Frontal cortex (tissue), 4 donors: ENCODE data around the gene FSTL5. TPM values are rescaled to one million over a fixed set of nuclear protein-coding genes. Genes with fewer than 3 reads are reported as not detected.

Source experiments
- DNase-seq, 2 donors: peaks; one replicate each; pipeline ENCODE4 v3.0.0; 2012; ENCODE audit warnings: low spot score in 2 of 2
- FAIRE-seq: peaks from 2 replicates; lab custom pipeline; 2012; peaks lifted over from hg19 to GRCh38; lab: Jason Lieb, UNC
- total RNA-seq: library from RNA; depleted of rRNA; stranded (reverse); fragments of >200 nt; gene quantifications from one replicate; pipeline ENCODE4 v1.2.3, GENCODE V29; 2014
- donor health status: control.
- donor health status: control.
- donor health status: control.

Gene FSTL5
- total RNA-seq, 1 donor from 2014 or later: 106 TPM

DNA sequence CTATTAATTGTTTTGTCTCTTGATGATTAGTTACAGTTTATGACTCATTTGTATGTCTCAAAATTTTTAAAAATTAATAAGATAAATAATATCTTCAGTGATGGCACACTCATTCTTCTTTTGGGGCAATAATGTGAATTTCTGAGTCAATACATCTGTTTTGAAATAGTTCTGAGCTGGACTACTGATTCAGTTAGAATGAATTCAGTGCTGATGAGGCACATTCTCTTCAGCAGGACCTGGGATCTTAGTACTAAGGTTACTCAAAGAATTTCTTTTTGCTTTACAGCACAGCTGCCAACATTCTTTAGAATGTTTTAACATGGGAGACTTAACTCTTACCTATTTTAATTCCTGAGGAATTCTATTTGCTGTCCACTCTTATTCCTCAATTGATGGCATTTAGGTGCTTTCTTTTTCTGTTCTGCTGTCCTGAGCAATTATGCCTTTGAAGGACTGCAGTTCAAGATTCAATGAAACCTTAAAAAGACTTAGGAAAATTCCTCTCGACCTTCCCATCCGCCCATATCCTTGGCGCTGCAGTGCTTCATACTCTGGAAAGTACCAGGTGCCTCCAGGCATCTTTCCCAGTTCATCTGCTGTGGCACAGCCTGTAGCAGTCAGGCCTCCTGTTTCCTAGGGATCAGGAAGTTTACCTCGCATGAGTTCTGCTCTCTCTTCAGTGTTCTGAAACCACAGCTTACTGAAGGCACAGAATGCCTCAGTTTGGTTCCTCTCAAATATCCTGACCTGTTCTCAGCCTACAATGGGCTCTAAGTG is 213.7 kb downstream of the FSTL5 start:
- FAIRE-seq (no peak), DNase-seq (no peak)

DNA sequence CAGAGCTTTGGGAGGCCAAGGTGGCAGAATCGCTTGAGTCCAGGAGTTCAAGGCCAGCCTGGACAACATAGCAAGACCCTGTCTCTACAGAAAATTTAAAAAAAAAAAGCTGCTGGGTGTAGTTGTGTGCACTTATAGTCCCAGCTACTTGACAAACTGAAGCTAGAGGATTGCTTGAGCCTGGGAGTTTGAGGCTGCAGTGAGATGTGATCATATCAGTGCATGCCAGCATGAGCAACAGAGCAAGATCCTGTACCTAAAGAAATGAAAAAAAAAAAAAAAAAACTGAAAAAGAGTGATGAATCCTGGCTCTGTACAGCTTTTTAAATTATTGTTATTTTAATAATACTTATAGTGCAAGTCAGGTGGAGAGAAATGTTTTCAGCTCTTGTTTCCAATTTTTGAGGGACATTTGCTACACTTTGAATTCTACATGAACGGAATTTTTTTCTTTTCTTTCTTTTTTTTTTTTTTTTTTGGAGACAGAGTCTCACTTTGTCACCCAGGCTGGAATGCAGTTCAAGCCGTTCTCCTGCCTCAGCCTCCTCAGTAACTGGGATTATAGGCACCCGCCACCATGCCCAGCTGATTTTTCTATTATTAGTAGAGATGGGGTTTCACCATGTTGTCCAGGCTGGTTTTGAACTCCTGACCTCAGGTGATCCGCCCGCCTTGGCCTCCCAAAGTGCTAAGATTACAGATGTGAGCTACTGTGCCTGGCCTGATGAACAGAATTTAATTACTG is 215.6 kb downstream of the FSTL5 start:
- DNase-seq (no peak), FAIRE-seq (no peak)

DNA sequence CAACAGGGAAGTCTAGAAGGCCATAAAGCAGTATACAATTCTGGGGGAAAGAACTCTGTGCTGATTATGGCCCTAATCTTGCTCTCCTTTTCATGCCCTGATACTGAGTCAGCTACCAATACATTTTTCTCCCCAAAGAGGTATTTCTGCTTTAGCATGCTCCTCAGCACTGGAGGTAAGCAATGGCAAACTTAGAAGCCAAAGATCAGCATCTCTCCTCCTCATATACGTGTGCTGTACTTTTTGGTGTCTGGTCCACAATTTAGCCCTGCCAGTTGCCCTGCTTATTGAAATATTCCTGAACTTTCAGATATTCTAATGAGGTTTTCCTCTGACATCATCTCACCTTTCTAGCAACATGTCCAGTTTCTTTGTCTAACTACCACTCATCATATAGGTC is 226.2 kb downstream of the FSTL5 start:
- DNase-seq: no peak
- no peak for FAIRE-seq

DNA sequence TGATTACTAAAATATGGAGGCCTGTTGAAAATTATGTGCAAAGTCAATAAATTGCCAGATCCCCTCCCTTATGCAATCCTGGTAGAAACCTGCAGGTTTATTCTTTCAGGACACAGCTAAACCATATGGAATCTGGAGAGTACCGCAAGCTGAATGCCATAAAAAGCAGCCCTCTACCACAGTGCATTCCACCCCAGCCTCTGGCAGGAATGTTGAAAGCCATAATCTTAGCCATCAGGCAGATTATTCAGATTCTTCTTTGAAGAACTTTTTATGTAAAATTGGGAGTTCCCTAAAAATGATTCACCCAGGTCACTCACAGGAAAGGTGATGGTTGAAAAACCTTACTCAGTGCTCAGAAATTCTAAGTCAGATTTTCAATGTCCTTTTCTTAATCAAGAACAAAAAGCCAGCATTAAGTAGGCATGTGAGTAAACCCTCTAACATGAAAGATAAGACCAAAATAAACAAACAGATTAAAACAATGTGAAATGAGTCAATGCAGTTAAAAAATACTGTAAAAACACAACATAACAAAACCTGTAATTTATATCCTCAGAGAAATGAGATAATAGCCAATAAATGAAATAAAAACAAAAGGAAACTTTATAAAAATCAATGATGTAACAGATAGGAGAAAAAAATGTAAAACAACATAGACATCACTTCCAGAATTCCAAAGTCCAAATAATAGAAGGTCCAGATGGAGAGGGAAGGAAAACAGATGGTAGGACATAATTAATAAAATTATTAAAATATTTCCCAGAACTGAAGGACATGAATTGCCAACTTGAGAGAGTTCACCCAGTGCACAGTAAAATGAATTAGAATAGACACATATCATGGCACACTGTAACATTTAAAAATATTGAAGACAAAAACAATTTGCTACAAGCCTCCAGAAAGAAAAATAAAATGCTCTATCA is 226.9 kb downstream of the FSTL5 start:
- no peak for FAIRE-seq
- DNase-seq: no peak

DNA sequence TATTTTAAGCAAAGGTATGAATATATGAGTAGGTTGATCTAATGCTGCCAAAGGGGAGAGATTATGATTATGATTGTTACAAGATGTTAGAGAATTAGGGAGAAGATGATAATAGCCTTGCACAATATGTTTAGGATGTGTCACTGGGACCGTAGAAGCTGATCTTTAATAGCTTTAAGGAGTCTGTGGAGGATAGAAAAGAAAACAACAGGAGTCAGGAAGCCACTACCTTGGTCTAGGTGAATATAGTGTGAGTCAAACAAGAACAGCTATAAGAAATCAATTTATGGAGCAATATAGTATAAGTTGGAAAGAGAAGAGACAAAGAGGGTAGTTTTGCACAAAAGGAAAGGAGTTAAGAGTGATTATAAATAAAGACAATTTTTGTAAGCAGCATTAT is 232.7 kb downstream of the FSTL5 start:
- no peak for FAIRE-seq
- DNase-seq: no peak

DNA sequence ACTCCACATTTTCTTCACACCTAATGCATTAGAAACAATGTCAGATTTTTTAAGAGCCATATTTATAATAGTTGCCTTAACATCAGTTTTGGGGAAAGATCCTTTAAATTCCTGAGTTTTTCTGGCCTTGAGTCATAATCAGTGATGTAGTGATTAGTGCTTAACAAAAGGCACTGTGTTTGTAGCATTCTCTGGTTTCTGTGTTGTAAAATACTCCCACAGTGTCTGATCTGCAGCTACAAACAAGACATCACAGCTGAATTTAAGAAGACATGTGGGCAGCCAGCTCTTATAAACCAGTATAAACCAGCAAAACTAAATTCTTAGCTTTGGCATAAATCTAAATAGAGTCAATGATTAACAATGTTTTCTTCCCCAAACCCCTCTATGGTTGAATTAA is 233.8 kb downstream of the FSTL5 start:
- DNase-seq: peak in 1 of 2 donors; percentile 2

DNA sequence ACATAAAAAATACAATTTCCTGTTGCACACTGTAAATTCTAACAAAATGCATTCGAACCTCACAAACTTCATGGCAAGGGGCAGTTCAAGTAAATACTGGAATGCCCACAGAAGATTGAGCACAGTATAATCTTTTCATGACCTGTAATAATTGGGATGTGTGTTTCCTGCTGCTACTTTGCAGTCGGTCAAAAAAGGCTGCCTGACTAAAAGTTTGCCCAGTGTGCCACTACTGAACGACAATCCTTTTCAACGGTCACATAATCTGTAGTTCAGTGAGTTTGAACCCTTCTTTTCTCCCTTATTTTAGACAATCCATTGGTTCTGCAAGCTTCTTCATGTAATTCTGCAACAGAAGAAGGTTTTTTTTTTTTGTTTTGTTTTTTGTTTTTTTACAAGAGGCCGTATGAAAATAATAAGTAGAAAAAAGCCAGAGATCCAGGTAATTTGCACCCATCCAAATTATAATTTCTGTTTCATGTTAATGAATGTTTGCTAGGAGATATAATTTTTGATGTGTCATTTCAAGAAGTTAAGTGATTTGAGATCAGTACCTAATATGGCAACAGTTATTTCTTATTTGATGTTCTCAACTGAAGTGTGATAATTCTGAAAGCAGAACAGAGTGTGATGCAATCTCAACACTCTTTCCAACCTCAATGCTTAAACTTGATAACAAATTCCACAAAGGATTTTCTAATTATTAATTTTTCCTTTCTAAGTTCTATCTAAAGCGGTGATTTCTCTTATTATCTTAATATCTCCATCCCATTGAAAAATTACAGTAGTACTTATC is 237.6 kb downstream of the FSTL5 start:
- FAIRE-seq (no peak), DNase-seq (no peak)

More for the DNA sequence above, 233.8 kb downstream of the FSTL5 start:
- FAIRE-seq: no peak

DNA sequence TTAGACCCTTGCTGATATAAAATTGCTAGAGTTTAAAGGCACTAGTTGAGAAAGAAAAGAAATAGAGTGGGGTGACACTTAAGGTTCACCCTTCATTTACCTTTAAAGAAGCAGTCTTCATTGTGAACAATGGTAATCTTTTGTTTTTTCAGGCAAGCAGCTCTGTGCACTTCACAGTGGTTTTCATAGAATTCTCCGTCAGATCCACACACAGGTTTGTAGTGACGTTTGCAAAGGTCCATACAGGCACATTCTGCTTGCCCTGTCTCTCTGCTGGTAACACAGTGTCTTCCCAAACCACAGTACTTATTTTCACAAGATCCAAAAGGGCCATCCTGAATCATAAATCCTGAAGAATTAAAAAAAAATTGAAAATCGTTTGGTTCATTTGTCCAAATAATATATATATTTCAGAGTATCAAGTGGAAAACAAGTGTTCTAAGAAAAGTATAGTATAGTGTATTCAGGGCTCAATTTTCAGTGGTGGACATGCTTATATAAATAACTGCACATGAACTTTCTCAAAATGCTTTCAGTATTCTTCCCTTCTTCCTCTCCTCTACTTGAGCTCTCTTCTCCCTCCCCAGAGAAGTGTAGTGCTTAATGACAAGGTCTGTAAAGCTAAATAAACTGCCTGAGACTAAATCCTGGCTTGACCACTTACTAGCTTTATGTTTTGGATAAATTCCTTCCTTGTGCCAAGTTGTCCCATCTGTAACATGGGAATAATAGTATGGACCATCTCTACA is 243.3 kb downstream of the FSTL5 start:
- no peak for DNase-seq
- no peak for FAIRE-seq

DNA sequence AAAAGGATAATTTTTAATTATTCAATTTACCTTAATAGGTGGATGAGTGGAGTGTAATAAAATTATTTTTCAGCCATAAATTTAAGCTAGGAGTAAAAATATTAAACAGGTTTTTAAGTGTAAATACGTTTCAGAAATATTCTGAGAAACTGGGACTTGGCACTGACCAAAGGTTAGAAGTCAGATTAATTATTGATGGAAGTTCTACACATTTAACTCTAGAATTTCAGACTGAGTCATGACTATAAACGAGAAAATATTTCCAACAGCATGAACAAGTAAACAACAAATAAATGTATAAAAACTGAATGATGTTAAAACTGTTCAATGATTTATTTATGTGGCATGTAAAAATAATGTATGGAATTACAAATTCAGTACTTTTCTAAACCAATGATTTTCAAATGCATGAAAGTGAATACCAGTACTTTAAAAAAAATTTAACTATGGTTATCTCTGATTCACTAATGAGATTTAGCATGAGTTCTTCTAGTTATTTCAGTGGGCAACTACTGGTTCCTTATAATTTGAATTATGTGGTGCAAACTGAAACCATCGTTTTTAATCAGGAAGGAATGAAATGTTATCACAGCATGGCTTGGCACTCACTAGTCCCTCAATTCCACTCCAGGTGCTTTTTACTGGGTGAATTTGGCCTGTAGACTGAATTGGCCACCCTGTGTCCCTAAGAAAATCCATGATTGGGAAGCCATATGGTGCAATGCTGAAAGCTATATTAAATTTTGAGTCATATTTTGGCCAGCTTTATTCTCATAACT is 244.2 kb downstream of the FSTL5 start:
- FAIRE-seq (peak; percentile 66), DNase-seq (no peak)

DNA sequence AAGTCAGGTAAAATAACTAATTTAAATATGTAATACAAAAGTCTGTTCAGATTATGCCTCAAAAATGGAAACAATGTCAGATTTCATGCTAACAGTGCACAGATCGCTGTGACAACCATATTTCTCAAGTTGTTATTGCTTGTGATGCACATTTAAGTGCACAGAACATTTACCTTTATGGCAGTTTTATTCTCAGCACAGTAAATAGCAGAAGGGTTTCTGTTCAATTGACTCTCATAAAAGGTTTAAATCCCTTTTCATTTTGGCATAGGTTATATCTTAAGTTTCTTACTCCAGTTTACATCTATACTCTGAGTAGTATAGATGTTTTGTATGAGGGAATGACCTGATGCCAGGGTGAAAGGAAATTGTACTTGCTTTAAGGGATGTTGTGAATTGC is 247.8 kb downstream of the FSTL5 start:
- no peak for DNase-seq
- no peak for FAIRE-seq

DNA sequence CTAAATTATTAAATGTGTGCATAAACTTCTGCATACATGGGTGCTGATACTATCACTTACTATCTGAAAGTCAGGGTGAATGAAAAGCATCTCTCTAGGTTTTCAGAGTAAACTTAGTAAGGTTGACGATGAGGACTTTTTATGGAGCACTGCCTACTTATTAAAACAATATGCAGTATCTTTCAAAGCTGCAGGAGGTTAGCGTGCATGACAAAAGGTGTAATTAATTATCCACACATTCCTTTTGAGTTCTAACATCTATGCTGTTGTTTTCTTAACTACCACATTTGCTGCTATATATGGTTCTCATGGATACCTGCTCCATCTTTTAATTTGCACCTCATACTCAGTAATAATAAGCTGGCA is 256.2 kb downstream of the FSTL5 start:
- FAIRE-seq (no peak), DNase-seq (no peak)

DNA sequence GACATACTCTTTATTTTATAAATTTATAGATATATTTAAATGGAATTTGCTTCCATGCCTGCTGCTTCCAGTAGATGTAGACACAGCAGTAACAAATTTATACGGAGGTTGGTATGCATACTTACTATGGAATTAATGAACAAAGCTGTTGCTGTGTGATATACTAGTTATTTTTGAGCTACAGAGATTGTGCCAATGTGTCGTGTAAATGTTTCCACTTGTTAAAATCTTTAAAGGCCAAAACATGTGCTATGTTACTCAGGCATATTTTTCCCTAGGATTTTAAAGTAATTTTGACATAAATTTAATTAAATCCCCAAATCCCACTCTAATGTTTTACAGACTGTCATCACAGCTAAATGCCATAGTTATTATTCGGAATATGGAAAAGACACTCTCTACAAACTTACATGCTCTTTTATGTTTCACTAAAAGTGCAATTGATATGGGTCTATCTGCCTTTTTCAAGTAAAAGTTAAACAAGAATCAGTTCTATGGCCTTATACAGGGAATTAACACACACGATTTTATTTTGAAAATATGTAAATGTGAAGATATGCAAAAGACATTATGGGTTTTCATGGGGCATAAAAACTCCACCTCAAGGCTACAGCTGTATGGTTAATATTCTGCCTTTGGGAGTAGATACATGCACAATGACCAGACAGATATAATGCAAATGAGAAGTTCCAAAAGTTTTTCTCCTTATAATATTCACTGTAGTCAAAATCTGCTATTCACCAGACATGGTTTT is 256.8 kb downstream of the FSTL5 start:
- no peak for DNase-seq
- FAIRE-seq: no peak

DNA sequence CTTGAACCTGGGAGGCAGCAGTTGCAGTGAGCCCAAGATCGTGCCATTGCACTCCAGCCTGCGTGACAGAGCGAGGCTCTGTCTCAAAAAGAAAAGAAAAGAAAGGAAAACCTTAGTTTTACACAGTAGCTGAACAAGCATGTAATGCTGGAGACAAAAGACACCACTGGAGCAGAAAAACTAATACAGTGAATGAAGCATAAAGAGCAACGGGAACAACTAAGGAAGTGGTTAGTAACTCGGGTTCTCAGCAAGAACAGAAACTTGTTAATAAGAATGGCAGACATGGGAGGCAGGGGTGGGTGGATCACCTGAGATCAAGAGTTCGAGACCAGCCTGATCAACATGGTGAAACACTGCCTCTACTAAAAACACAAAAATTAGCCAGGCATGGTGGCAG is 263.7 kb downstream of the FSTL5 start:
- DNase-seq (no peak), FAIRE-seq (no peak)

DNA sequence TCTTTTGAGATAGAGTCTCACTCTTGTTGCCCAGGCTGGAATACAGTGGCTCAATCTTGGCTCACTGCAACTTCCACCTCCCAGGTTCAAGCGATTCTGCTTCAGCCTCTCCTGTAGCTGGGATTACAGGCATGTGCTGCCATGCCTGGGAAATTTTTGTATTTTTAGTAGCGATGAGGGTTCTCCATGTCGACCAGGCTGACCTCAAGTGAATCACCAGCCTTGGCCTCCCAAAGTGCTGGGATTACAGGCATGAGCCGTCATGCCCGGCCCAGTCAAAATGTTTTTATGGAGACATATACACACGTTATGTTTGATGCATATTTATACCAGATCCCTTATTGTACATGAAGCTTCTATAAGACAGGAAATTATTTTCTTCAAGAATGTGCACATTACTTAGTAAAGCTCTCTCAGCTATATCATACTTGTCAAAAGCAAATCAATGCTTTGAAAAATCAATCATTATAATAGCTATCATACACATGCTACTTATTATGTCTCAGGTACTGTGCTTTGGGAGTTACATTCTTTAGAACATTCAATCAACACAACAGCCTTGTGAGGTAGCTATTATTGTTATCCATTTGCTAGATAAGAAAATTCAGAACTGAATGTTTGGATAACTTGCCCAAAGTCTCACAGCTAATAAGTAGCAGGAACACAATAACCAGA is 269.2 kb downstream of the FSTL5 start:
- FAIRE-seq: no peak
- DNase-seq: no peak

DNA sequence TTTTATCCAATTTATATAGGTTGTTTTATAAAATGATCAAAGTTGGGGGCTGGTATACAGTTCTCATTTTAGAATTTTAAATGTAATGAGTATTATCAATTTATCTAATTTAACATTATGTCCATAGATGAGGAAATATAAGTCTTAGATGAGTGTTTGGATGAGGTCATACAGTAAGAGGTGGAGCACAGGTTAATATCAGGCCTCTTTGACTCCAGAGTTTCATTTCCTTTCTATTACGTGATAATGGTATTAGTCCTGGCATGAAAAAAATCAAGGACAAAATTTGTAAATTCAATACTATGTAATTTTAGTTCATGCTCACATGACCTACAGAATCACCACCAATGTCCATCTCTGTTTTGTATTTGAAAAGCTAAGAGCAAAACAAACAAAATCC is 269.8 kb downstream of the FSTL5 start:
- no peak for DNase-seq
- no peak for FAIRE-seq

DNA sequence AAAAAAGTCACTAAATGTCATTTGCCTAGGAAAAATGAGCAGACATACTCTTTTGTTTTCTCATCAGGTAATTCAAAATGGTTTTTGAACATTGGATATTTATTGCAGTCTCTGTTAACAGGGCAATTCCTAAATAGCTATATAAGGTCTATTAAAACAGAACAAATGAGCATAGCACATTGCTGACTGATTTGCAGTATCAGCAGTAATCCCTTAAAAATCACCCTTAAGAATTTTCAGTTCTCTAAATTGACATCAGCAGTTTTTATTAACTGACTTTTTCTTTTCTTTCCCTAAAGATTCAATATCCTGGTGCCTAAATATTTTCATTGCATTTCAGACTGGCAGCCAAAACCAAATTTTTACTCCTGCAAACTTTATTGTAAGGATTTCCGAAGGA is 270.2 kb downstream of the FSTL5 start:
- FAIRE-seq (no peak), DNase-seq (no peak)

DNA sequence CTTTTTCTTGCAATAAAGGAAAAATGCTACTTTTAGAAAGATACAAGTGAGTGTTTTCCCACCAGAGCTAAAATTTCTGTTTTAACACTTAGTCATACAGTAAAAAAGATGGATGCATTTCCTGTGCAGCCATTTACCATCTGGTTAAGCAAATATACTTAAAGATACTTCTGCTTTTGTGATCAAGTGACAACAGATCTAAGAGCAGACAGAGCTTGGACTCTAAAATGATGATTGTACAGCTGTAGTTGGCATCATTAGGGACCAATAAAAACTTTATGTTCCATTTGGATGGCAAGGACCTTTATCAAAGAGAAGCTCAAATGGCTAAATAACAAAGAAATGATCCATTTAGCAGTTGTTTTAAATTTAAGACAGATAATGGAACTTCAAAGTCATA is 270.8 kb downstream of the FSTL5 start:
- no peak for FAIRE-seq
- DNase-seq: no peak
